IPS DF 6.9 (cell line): ENCODE data around the gene CNTNAP2.

Source experiments
- DNase-seq: peaks from one replicate; pipeline ENCODE4 v3.0.0-alpha.2; 2013; ENCODE audit warnings: low read depth, low spot score
- H3K27ac ChIP-seq: one replicate; pipeline ENCODE4 v1.5.1; 2013; ENCODE audit warnings: low read length, control low read depth
- H3K27me3 ChIP-seq: 2 replicates; pipeline ENCODE4 v1.6.1; 2013; ENCODE audit warnings: mild to moderate bottlenecking, low read length; ENCODE audit not compliant: control insufficient read depth, insufficient read depth
- H3K36me3 ChIP-seq: 2 replicates; pipeline ENCODE4 v1.6.1; 2013; ENCODE audit warnings: low read length; ENCODE audit not compliant: control insufficient read depth, insufficient read depth
- H3K4me1 ChIP-seq: 2 replicates; pipeline ENCODE4 v1.6.1; 2013; ENCODE audit warnings: low read length; ENCODE audit not compliant: control insufficient read depth, insufficient read depth
- H3K4me3 ChIP-seq: 2 replicates; pipeline ENCODE4 v1.5.1; 2013; ENCODE audit warnings: mild to moderate bottlenecking, low read length
- H3K9me3 ChIP-seq: 2 replicates; pipeline ENCODE4 v1.6.1; 2013; ENCODE audit warnings: low read length, inconsistent platforms; ENCODE audit not compliant: control insufficient read depth, insufficient read depth
- WGBS: extraction: QIAGEN DNeasy Blood & Tissue Kit; methylation state at CpG from one replicate; pipeline ENCODE4 v1.1.7; 2013; ENCODE audit warnings: mixed read lengths, missing lambda C conversion rate; ENCODE audit not compliant: insufficient read length, insufficient coverage; 5-methylcytosine and 5-hydroxymethylcytosine counted together

The CNTNAP2 gene

DNA sequence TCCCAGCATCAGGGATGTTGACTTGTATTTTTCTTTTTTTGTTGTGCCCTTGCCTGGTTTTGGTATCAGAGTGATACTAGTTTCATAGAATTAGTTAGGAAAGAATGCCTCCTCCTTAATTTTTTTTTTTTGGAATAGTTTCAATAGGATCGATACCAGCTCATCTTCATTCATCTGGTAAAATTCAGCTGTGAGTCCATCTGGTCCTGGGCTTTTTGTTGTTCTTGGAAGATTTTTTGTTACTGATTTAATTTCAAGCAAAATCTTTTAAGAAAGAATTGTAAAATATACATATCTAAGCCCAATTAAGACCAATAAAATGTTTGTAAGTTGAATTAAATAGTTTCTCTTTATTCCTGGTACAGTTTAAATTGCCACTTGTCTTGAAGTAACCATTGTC is 1159.5 kb downstream of the CNTNAP2 start:
- DNase-seq, result no peak
- Histone ChIP-seq H3K4me1 (no peaks in the 10 kb centered on the region), H3K27me3 (no peaks in the 10 kb centered on the region), H3K4me3 (no peak overlapping the region), H3K27ac (no peak overlapping the region), H3K36me3 (no peaks in the 10 kb centered on the region), H3K9me3 (no peaks in the 10 kb centered on the region)
- no CpG with 5 or more reads among the region's 1 CpG for WGBS

DNA sequence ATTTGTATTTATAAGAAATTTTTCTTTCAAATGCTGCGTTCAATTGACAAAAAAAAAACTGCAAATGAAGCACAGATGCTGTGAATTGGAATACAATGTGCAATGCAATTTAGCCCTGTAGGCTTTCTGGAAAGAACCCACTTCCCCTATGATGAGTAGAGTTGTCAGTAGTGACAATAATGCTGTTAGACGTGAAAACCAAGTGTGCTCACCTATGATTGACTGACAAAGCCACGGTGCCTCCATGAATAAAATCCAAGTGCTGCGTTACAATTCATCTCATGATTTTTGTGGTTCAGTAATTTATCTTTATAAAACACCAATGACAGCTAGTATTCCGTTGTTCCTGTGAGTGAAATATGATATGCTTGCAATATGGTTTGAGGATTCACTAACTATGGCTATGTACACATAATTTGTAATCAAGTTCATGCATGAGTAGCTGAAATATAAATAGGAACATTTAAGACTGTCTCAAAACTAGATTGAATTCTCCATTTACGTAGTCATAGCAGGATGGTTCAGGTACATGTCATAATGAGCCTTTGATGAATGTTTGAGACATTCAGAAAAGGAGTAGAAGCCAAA is 1160.3 kb downstream of the CNTNAP2 start:
- no peaks in the 10 kb centered on the region for H3K4me1 ChIP-seq
- H3K27ac ChIP-seq, result no peak overlapping the region
- no peak for DNase-seq
- no peak overlapping the region for H3K4me3 ChIP-seq
- no peaks in the 10 kb centered on the region for H3K9me3 ChIP-seq
- H3K27me3 ChIP-seq, result no peaks in the 10 kb centered on the region
- no peaks in the 10 kb centered on the region for H3K36me3 ChIP-seq
- WGBS, result no CpG with 5 or more reads among the region's 6 CpGs

DNA sequence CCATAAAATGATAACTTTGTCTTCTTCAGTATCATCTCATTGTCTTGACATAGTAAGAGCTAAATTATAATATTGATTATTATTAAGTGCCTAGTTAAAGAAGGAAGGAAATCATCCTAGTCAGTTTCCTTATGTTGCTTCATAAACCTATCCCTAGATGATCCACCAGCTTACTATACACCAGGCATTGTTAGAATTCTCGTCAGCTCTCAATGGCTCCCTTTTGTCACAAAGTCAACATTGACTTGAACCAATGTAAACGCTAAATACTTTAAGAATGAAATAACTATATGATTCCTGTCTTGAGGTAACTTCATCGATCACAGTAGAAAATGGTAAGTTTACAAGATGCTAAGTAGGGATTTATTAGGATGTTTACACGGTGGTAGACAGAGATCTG is 1162.9 kb downstream of the CNTNAP2 start:
- no peak for DNase-seq
- Histone ChIP-seq H3K4me3 (no peak overlapping the region), H3K27ac (no peak overlapping the region), H3K27me3 (no peaks in the 10 kb centered on the region), H3K9me3 (no peaks in the 10 kb centered on the region), H3K36me3 (no peaks in the 10 kb centered on the region), H3K4me1 (no peaks in the 10 kb centered on the region)
- WGBS, result no CpG with 5 or more reads among the region's 4 CpGs

DNA sequence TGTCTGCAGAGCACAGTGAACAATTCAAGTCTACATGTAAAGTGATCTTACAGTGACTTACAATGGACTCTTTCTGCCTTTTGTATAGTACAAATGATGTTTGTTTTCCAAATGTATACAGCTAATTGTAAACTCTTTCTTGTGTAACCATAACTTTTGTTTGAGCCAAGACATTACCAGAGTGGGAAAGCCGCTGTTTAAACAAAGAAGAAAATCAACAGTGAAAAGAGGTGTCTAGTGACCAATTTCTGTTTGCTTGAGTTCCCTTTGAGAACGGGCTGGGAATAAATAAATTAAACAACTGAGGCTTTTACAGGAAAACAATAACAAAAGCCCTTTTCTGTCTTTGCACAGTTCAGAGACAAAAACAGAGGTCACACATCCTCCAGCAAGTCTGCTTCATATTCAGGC is 1163.4 kb downstream of the CNTNAP2 start:
- DNase-seq, result no peak
- Histone ChIP-seq H3K36me3 (no peaks in the 10 kb centered on the region), H3K9me3 (no peaks in the 10 kb centered on the region), H3K27ac (no peak overlapping the region), H3K4me3 (no peak overlapping the region), H3K4me1 (no peaks in the 10 kb centered on the region), H3K27me3 (no peaks in the 10 kb centered on the region)
- no CpG with 5 or more reads among the region's 2 CpGs for WGBS

DNA sequence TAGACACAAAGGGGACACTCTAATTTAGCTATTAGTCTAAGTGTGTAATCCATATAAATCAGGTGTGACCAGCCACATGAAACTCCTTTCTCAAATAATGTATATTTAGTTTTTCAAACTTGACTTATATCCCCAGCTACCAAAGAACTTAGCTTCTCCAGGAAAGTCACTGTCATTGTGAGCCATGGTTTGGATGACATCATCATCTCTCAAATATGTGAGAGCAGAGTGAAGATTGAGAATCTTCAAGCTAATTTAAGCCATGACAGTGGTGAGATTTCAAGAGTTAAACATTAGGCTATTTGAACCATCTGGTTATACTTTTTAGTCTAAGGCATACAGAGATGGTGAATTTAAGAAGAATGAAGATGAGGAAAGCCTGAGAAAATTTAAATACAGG is 1165.6 kb downstream of the CNTNAP2 start:
- Histone ChIP-seq H3K27ac (no peak overlapping the region), H3K27me3 (no peaks in the 10 kb centered on the region), H3K9me3 (no peaks in the 10 kb centered on the region), H3K4me3 (no peak overlapping the region), H3K36me3 (no peaks in the 10 kb centered on the region), H3K4me1 (no peaks in the 10 kb centered on the region)
- DNase-seq, result no peak

DNA sequence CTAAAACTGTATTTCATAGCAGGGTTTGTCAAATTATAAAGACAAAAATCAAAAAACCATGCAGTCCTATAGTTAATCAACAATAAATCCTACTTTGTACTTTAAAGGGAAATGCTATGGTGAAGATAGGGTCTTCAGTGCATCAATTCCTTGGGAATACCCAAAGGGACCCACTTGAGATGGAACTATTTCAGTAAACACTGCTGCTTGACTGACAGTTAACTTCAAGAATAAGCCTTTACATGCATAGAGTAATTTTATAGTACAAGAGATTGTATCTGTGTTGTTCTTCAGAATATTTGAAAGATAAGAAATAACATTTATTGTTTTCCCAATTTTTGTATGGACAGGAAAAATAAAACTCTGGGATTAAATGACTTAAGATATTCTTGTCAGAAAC is 1179.6 kb downstream of the CNTNAP2 start:
- H3K36me3 ChIP-seq, result no peaks in the 10 kb centered on the region
- H3K27ac ChIP-seq, result no peak overlapping the region
- H3K4me3 ChIP-seq, result no peak overlapping the region
- H3K9me3 ChIP-seq, result no peaks in the 10 kb centered on the region
- H3K27me3 ChIP-seq, result no peaks in the 10 kb centered on the region
- no peak for DNase-seq
- no peaks in the 10 kb centered on the region for H3K4me1 ChIP-seq

DNA sequence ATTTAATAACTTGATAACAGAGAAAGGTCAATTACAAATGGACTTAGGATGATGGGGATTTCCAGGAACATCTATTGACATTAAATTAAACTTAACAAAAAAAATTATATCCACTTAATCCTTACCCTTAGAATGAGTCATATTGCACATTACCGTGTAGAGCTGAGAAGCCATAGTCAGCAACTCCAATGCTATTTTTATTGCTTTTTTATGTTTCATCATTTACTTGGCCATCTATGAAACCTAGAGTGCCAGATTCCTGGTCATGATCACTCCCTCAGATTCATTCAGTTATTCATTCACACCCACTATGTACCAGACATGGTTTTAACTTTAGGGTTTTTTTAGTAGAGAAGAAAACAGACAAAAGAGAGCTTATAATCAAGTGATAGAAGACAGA is 1180.4 kb downstream of the CNTNAP2 start:
- no peaks in the 10 kb centered on the region for H3K27me3 ChIP-seq
- no CpG with 5 or more reads among the region's 1 CpG for whole genome bisulfite sequencing

DNA sequence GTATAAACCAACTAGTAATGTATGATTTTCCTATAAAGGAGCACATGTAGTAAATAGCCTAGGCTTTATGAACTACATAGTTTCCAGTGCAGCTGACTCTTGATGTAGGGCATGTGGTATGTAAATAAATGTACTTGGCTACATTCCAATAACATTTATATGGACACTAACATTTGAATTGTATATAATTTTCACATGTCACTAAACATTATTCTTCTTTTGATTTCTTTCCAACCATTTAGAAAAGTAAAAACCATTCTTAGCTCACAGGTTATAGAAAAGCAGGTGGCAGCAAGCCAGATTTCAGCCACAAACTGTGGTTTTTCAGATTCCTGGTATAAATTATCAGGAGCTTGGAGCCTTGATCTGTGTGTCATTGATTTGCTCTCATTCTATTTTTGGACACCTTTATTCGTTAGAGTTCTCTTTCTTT is 1182.0 kb downstream of the CNTNAP2 start:
- WGBS, result no CpG with 5 or more reads among the region's 1 CpG
- H3K27ac ChIP-seq, result no peak overlapping the region

More for the DNA sequence above, 1180.4 kb downstream of the CNTNAP2 start:
- Histone ChIP-seq H3K4me1 (no peaks in the 10 kb centered on the region), H3K9me3 (no peaks in the 10 kb centered on the region), H3K4me3 (no peak overlapping the region), H3K36me3 (no peaks in the 10 kb centered on the region), H3K27ac (no peak overlapping the region)
- DNase-seq, result no peak

DNA sequence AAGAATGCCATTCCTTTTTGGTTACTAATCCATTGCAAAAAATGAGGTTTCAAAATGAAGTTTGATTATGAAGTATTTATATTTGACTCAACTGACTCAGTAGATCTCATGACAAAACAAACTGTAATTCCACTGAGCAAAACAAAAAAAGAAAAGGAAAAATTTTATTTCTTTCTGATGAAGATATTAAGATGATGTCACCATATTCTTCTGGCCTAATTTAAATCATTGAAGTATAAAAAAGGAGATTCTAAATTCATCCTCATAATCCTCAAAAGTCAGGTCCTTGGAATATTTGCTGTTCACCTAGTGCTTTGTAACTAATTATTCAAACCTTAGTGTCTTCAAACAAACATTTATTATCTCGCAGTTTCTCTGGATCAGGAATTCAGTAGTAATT is 1183.7 kb downstream of the CNTNAP2 start:
- no peaks in the 10 kb centered on the region for H3K4me1 ChIP-seq
- no peaks in the 10 kb centered on the region for H3K27me3 ChIP-seq
- no peak overlapping the region for H3K4me3 ChIP-seq
- no peaks in the 10 kb centered on the region for H3K9me3 ChIP-seq
- WGBS, result no CpG with 5 or more reads among the region's 1 CpG
- DNase-seq, result no peak
- H3K27ac ChIP-seq, result no peak overlapping the region
- H3K36me3 ChIP-seq, result no peaks in the 10 kb centered on the region

More for the DNA sequence above, 1182.0 kb downstream of the CNTNAP2 start:
- H3K4me1 ChIP-seq, result no peaks in the 10 kb centered on the region
- H3K9me3 ChIP-seq, result no peaks in the 10 kb centered on the region
- no peaks in the 10 kb centered on the region for H3K27me3 ChIP-seq
- DNase-seq, result no peak
- no peak overlapping the region for H3K4me3 ChIP-seq
- no peaks in the 10 kb centered on the region for H3K36me3 ChIP-seq

GRCh38 chr7:147304376-147304775 is 1187.8 kb downstream of the CNTNAP2 start:
- H3K27ac ChIP-seq, result no peak overlapping the region
- no peaks in the 10 kb centered on the region for H3K9me3 ChIP-seq
- H3K4me3 ChIP-seq, result no peak overlapping the region
- no peaks in the 10 kb centered on the region for H3K4me1 ChIP-seq
- no CpG with 5 or more reads among the region's 2 CpGs for WGBS
- H3K27me3 ChIP-seq, result no peaks in the 10 kb centered on the region
- DNase-seq, result no peak
- no peaks in the 10 kb centered on the region for H3K36me3 ChIP-seq

- Histone ChIP-seq H3K27me3 (no peaks in the 10 kb centered on the region), H3K4me3 (no peak overlapping the region), H3K36me3 (no peaks in the 10 kb centered on the region), H3K4me1 (no peaks in the 10 kb centered on the region), H3K9me3 (no peaks in the 10 kb centered on the region), H3K27ac (no peak overlapping the region)
- WGBS, result no CpG with 5 or more reads among the region's 2 CpGs
- DNase-seq, result no peak
Observed at GRCh38 chr7:147305827-147306226, 1189.2 kb downstream of the CNTNAP2 start.
